Measurements from ENCODE around the gene ZNF710. TPM values are rescaled to one million over a fixed set of nuclear protein-coding genes. Genes with fewer than 3 reads are reported as not detected.
A peak's percentile ranks its signal among the peaks of the same experiment; 100 is the strongest.

The ZNF710 gene
- total and polyA plus RNA-seq, 2 of the 8 experiments (the other 6 are each of a cell fraction or from before 2014, with no cell fraction given): 10.5 to 24.0 TPM

- Histone ChIP-seq H3K4me2 (ENCODE audit: insufficient read depth in 1 of 2, low read depth in 2 of 2, low read length in 2 of 2) (0 out of 4 replicates have a peak overlapping the region, but pooled peaks of 1 of the 2 experiments have one; percentile 1), H2BK5ac (ENCODE audit: low read depth, low read length) (no peak overlapping the region), H3K4ac (replicated peaks; ENCODE audit: insufficient read length, low read depth, low read length) (no peak overlapping the region), H3K14ac (ENCODE audit: insufficient read length) (no peak overlapping the region), H3K4me1 (replicated peaks in 1 of 4; ENCODE audit: control insufficient read depth in 3 of 4, insufficient read depth in 4 of 4, low read length in 3 of 4) (peaks cover 7 to 27% (median 14%) of the 10 kb centered on the region in 4 experiments), H4K8ac (ENCODE audit: extremely low read depth, insufficient read depth, low read length) (no peak overlapping the region), H2AK5ac (ENCODE audit: low read depth, low read length) (no peak overlapping the region), H2BK120ac (replicated peaks; ENCODE audit: low read depth, low read length) (no peak overlapping the region), H4K20me1 (replicated peaks in 1 of 2; ENCODE audit: control insufficient read depth in 1 of 2, insufficient read depth in 2 of 2, low read length in 2 of 2) (peaks cover 13 to 29% of the 10 kb centered on the region in 2 experiments), H3K56ac (replicated peaks; ENCODE audit: insufficient read length, low read depth, low read length) (no peak overlapping the region), H3K9ac (replicated peaks in 1 of 4; ENCODE audit: extremely low read depth in 1 of 4, low read depth in 3 of 4, low read length in 3 of 4) (no peak overlapping the region), H4K5ac (ENCODE audit: insufficient read length, low read depth, low read length) (no peak overlapping the region), H2BK20ac (ENCODE audit: low read length) (no peak overlapping the region), H2BK12ac (ENCODE audit: low read depth, low read length) (no peak overlapping the region), H2AFZ (ENCODE audit: low read length) (no peak overlapping the region), H3K4me3 (ENCODE audit: extremely low read depth in 1 of 4, insufficient read depth in 2 of 4, low read depth in 3 of 4, low read length in 4 of 4) (no peak overlapping the region), H3K36me3 (ENCODE audit: control insufficient read depth in 2 of 4, insufficient read depth in 4 of 4, low read length in 3 of 4) (no peaks in the 10 kb centered on the region), H3K79me2 (ENCODE audit: control insufficient read depth in 1 of 2, insufficient read depth in 2 of 2, low read length in 2 of 2) (peaks cover 22 to 60% of the 10 kb centered on the region in 2 experiments), H3K18ac (ENCODE audit: extremely low read depth, low read length) (no peak overlapping the region), H3K27me3 (replicated peaks in 1 of 4; ENCODE audit: control insufficient read depth in 3 of 4, extremely low read depth in 1 of 4, insufficient read depth in 3 of 4, low read length in 3 of 4) (peaks cover 0 to 7% (median 2%) of the 10 kb centered on the region in 4 experiments; a peak in 2 of 7 replicates), H3K23ac (ENCODE audit: insufficient read length) (no peak overlapping the region), H4K91ac (replicated peaks; ENCODE audit: insufficient read length, low read length) (no peak overlapping the region), H3K9me3 (ENCODE audit: insufficient read depth in 2 of 2, low read depth in 1 of 2, low read length in 1 of 2) (no peaks in the 10 kb centered on the region), H3K23me2 (ENCODE audit: low read depth, low read length) (peaks cover 6% of the 10 kb centered on the region; the same call in 1 of the 2 replicates), H3K27ac (ENCODE audit: low read depth, low read length) (no peak overlapping the region), H3K79me1 (ENCODE audit: low read depth, low read length) (peaks cover 12% of the 10 kb centered on the region), H2BK15ac (ENCODE audit: low read length) (no peak overlapping the region)
- 90% methylated on average over 8 of the region's 8 CpGs; no CpG with 5 or more reads in 1 of the 2 experiments for WGBS, 2 experiments (ENCODE audit: extremely low coverage in 1 of 2, insufficient coverage in 1 of 2, insufficient read length in 1 of 2, insufficient replicate concordance in 2 of 2, low coverage in 1 of 2, low lambda C conversion rate in 2 of 2, missing lambda C conversion rate in 1 of 2)
- FAIRE-seq (no peak), DNase-seq (ENCODE audit: low read depth in 1 of 2, low spot score in 2 of 2) (no peak)
- ChIA-PET POLR2A (ENCODE audit: partially characterized antibody) (interaction anchor here (0.9 to 2.8 kb wide), 5 partner anchors 12 to 91 kb away, joined by 3 to 17 read pairs (median 3); no protein-coding TSS in a partner anchor), CTCF (ENCODE audit: partially characterized antibody) (interaction anchor here (0.6 to 2.1 kb wide), 5 partner anchors 8 to 85 kb away, joined by 3 to 6 read pairs (median 3); no protein-coding TSS in a partner anchor)
- TF ChIP-seq MAFK (IDR thresholded peaks at IDR 0.05; ENCODE audit: low read depth, low read length) (no peak), SAP30 (IDR thresholded peaks at IDR 0.05; ENCODE audit: insufficient read depth, insufficient replicate concordance, low read length) (no peak), E2F6 (IDR thresholded peaks at IDR 0.05) (no peak)
These were observed 3.5 kb downstream of the ZNF710 start for GRCh38 chr15:90004671-90005070.

Measured in H1 (cell line).